GM21786 (cell line): Measurements from ENCODE around the gene GAMT.

Experiments used
- ATAC-seq: cut with Tn5 transposase; IDR thresholded peaks from one replicate; pipeline ENCODE4 v1.9.1; 2021; ENCODE audit not compliant: unreplicated experiment

Gene GAMT

GRCh38 chr19:1418951-1419738 is 17.8 kb upstream of the GAMT start:
- ATAC-seq, result no peak

GRCh38 chr19:1418496-1418775 is 17.1 kb upstream of the GAMT start:
- no peak for ATAC-seq

- no peak for ATAC-seq
These were observed 16.5 kb upstream of the GAMT start for GRCh38 chr19:1417681-1418495.

- no peak for ATAC-seq
These were observed 15.8 kb upstream of the GAMT start for GRCh38 chr19:1417145-1417544.

GRCh38 chr19:1416014-1416841 is 14.9 kb upstream of the GAMT start:
- no peak for ATAC-seq

GRCh38 chr19:1412995-1413800 is 11.9 kb upstream of the GAMT start:
- ATAC-seq, result no peak

GRCh38 chr19:1412323-1412923 is 11.1 kb upstream of the GAMT start:
- no peak for ATAC-seq

- no peak for ATAC-seq
These were observed 10.2 kb upstream of the GAMT start for GRCh38 chr19:1411255-1412191.

- ATAC-seq, result no peak
These were observed 9.4 kb upstream of the GAMT start for GRCh38 chr19:1410789-1411188.

GRCh38 chr19:1410136-1410786 is 8.9 kb upstream of the GAMT start:
- ATAC-seq, result no peak

GRCh38 chr19:1409204-1410005 is 8.1 kb upstream of the GAMT start:
- ATAC-seq, result no peak

GRCh38 chr19:1408300-1409203 is 7.2 kb upstream of the GAMT start:
- ATAC-seq, result no peak

GRCh38 chr19:1407528-1408299 is 6.4 kb upstream of the GAMT start, which contains the start of gene DAZAP1:
TSS of gene DAZAP1 (plus strand) at chr19:1407586. CDS start at chr19:1407774, 188 bp downstream.
- peak; percentile 19 for ATAC-seq

- peak; percentile 71 for ATAC-seq
These were observed 5.6 kb upstream of the GAMT start for GRCh38 chr19:1406774-1407527.

GRCh38 chr19:1402411-1403070 is 1.2 kb upstream of the GAMT start:
- ATAC-seq, result no peak
